Measurements from ENCODE around the gene CANT1. TPM values are rescaled to one million over a fixed set of nuclear protein-coding genes. Genes with fewer than 3 reads are reported as not detected.

CANT1 gene
- total and polyA plus RNA-seq, 2 donors (not counting 1 experiment from before 2014, with no cell fraction given) = 39.9 to 46.6 TPM

DNA sequence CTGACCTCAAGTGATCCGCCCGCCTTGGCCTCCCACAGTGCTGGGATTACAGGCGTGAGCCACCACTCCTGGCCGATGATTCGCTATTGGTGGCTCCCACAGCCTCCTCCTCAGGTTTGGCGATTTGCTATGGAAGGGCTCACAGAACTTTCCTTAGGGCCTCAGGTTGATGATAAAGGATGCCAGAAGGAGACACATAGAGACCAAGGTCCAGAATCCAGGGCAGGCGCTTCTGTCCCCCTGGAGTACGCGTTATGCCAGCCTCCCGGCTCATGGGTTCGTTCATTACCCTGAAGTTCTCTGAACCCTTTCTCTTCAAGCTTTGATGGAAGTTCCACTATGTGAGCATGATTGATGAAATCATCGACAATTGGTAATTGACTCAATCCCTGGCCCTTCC, 49.8 kb downstream of the CANT1 start:
- H3K9me3 ChIP-seq (ENCODE audit: control insufficient read depth, insufficient read depth, low read depth, low read length) = no peaks in the 10 kb centered on the region
- H3K27me3 ChIP-seq (ENCODE audit: control insufficient read depth, insufficient read depth, low read length) = no peaks in the 10 kb centered on the region
- no peaks in the 10 kb centered on the region for H3K79me2 ChIP-seq (ENCODE audit: control insufficient read depth, insufficient read depth, low read length)
- no peak overlapping the region for H3K27ac ChIP-seq (ENCODE audit: insufficient read depth, low read length)
- H3K4me3 ChIP-seq (replicated peaks in 1 of 4; ENCODE audit: control extremely low read depth in 1 of 4, insufficient read depth in 1 of 4, low read depth in 3 of 4, low read length in 4 of 4) = no peak overlapping the region
- no peak overlapping the region for H3K4me2 ChIP-seq (ENCODE audit: extremely low read depth, insufficient read depth, low read length)
- H3K4me1 ChIP-seq (ENCODE audit: control insufficient read depth, extremely low read depth, insufficient read depth, low read length) = peaks cover 10% of the 10 kb centered on the region
- DNase-seq (ENCODE audit: low read depth in 2 of 2) = no peak
- H2AFZ ChIP-seq (ENCODE audit: low read length) = no peak overlapping the region
- TF ChIP-seq, protein P1, sequence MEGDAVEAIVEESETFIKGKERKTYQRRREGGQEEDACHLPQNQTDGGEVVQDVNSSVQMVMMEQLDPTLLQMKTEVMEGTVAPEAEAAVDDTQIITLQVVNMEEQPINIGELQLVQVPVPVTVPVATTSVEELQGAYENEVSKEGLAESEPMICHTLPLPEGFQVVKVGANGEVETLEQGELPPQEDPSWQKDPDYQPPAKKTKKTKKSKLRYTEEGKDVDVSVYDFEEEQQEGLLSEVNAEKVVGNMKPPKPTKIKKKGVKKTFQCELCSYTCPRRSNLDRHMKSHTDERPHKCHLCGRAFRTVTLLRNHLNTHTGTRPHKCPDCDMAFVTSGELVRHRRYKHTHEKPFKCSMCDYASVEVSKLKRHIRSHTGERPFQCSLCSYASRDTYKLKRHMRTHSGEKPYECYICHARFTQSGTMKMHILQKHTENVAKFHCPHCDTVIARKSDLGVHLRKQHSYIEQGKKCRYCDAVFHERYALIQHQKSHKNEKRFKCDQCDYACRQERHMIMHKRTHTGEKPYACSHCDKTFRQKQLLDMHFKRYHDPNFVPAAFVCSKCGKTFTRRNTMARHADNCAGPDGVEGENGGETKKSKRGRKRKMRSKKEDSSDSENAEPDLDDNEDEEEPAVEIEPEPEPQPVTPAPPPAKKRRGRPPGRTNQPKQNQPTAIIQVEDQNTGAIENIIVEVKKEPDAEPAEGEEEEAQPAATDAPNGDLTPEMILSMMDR (conservative IDR thresholded peaks at IDR 0.05 in 1 of 2, IDR thresholded peaks at IDR 0.05 in 1 of 2; ENCODE audit: low read depth in 1 of 2, low read length in 2 of 2) = no peak
- H3K36me3 ChIP-seq (ENCODE audit: control insufficient read depth, insufficient read depth, low read length) = no peaks in the 10 kb centered on the region
- no peak overlapping the region for H3K9ac ChIP-seq (ENCODE audit: insufficient read depth, low read length)
- no peaks in the 10 kb centered on the region for H4K20me1 ChIP-seq (ENCODE audit: control insufficient read depth, extremely low read depth, insufficient read depth, low read length)

DNA sequence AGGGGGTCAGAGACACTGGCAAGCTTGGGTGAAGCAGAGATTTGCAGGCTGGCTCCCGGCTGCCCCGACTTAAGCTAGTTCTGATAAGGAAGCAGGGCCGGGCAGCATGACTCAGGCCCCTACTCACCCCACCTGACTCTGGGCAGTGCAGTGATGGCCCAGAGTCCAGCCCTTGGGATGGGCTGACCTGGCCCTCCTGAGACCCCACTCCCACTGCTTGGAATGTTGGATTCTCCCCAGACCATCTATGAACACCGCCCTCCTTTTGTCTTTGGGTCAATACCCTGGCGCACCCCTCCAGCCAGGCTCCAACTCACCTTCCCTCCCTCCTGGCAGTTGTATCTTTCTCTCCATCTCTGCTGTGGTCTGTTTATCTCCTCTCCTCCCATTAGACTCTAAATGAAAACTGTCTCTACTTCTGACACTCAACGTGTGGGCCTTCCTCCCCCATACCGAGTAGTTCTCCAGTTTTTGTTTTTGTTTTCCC, 50.9 kb downstream of the CANT1 start:
- Histone ChIP-seq H3K79me2 (ENCODE audit: control insufficient read depth, insufficient read depth, low read length) (no peaks in the 10 kb centered on the region), H3K27ac (ENCODE audit: insufficient read depth, low read length) (no peak overlapping the region), H4K20me1 (ENCODE audit: control insufficient read depth, extremely low read depth, insufficient read depth, low read length) (no peaks in the 10 kb centered on the region), H3K4me3 (replicated peaks in 1 of 4; ENCODE audit: control extremely low read depth in 1 of 4, insufficient read depth in 1 of 4, low read depth in 3 of 4, low read length in 4 of 4) (no peak overlapping the region), H3K4me1 (ENCODE audit: control insufficient read depth, extremely low read depth, insufficient read depth, low read length) (peaks cover 13% of the 10 kb centered on the region), H2AFZ (ENCODE audit: low read length) (no peak overlapping the region), H3K4me2 (ENCODE audit: extremely low read depth, insufficient read depth, low read length) (no peak overlapping the region), H3K36me3 (ENCODE audit: control insufficient read depth, insufficient read depth, low read length) (no peaks in the 10 kb centered on the region), H3K27me3 (ENCODE audit: control insufficient read depth, insufficient read depth, low read length) (no peaks in the 10 kb centered on the region), H3K9ac (ENCODE audit: insufficient read depth, low read length) (no peak overlapping the region), H3K9me3 (ENCODE audit: control insufficient read depth, insufficient read depth, low read depth, low read length) (no peaks in the 10 kb centered on the region)
- TF ChIP-seq EZH2 (IDR thresholded peaks at IDR 0.05; ENCODE audit: low read length, missing control alignments) = no peak
- TF ChIP-seq, protein P1 (conservative IDR thresholded peaks at IDR 0.05 in 1 of 2, IDR thresholded peaks at IDR 0.05 in 1 of 2; ENCODE audit: low read depth in 1 of 2, low read length in 2 of 2) = no peak
- peak in 1 of 2 donors; percentile 59 for DNase-seq (ENCODE audit: low read depth in 2 of 2)

DNA sequence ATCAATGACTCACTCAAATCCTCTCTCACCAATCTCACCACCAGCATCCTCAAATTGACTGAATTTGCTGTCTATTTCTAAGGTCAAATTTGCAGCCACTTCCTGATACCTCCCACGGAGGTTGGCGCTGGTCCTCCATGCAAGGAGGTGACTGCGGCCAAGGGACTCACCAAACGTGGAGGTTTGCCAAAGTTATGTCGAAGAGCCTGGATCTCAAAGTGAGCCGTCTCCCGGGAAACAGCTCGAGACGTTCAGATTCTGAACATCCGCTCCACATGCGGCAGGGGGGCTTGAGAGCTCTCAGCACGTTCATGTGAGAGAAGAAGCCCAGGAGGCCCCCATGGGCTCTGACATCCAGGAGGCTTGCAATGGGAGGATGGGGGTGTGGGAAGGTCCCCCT, 52.4 kb downstream of the CANT1 start:
- no peak overlapping the region for H3K9ac ChIP-seq (ENCODE audit: insufficient read depth, low read length)
- H3K27me3 ChIP-seq (ENCODE audit: control insufficient read depth, insufficient read depth, low read length) = no peaks in the 10 kb centered on the region
- H2AFZ ChIP-seq (ENCODE audit: low read length) = no peak overlapping the region
- peaks cover 8% of the 10 kb centered on the region for H3K4me1 ChIP-seq (ENCODE audit: control insufficient read depth, extremely low read depth, insufficient read depth, low read length)
- peak overlapping the region; percentile 52 for H3K4me2 ChIP-seq (ENCODE audit: extremely low read depth, insufficient read depth, low read length)
- H3K27ac ChIP-seq (ENCODE audit: insufficient read depth, low read length) = no peak overlapping the region
- H3K4me3 ChIP-seq (replicated peaks in 1 of 4; ENCODE audit: control extremely low read depth in 1 of 4, insufficient read depth in 1 of 4, low read depth in 3 of 4, low read length in 4 of 4) = no peak overlapping the region
- TF ChIP-seq, protein P1 (conservative IDR thresholded peaks at IDR 0.05 in 1 of 2, IDR thresholded peaks at IDR 0.05 in 1 of 2; ENCODE audit: low read depth in 1 of 2, low read length in 2 of 2) = no peak
- TF ChIP-seq EZH2 (IDR thresholded peaks at IDR 0.05; ENCODE audit: low read length, missing control alignments) = no peak
- H3K79me2 ChIP-seq (ENCODE audit: control insufficient read depth, insufficient read depth, low read length) = no peaks in the 10 kb centered on the region
- no peaks in the 10 kb centered on the region for H3K36me3 ChIP-seq (ENCODE audit: control insufficient read depth, insufficient read depth, low read length)
- H4K20me1 ChIP-seq (ENCODE audit: control insufficient read depth, extremely low read depth, insufficient read depth, low read length) = no peaks in the 10 kb centered on the region
- DNase-seq (ENCODE audit: low read depth in 2 of 2) = peak; percentile 61 to 85
- H3K9me3 ChIP-seq (ENCODE audit: control insufficient read depth, insufficient read depth, low read depth, low read length) = no peaks in the 10 kb centered on the region
